C4-2B (cell line): ENCODE measurements around the gene CTDSP1.

Source experiments
- CTCF ChIP-seq: fragments of 450-650 bp; conservative IDR thresholded peaks from 2 replicates; pipeline ENCODE4 v1.5.1; 2017; ENCODE audit warnings: mild to moderate bottlenecking
- ZFX ChIP-seq: fragments of 450-650 bp; IDR thresholded peaks from 2 replicates; pipeline ENCODE4 v1.6.1; 2017

- no peak for TF ChIP-seq CTCF
- TF ChIP-seq ZFX: no peak
Observed at GRCh38 chr2:218369330-218369729, 30.3 kb upstream of the CTDSP1 start.
